ENCODE results near the gene SNX15. TPM values are rescaled to one million over a fixed set of nuclear protein-coding genes. Genes with fewer than 3 reads are reported as not detected.
"Not testable (repeated sequence)": the region's sequence is repeated elsewhere in the genome, so short reads cannot be mapped to it uniquely, and the experiment has no call there.

Gene SNX15, protein sequence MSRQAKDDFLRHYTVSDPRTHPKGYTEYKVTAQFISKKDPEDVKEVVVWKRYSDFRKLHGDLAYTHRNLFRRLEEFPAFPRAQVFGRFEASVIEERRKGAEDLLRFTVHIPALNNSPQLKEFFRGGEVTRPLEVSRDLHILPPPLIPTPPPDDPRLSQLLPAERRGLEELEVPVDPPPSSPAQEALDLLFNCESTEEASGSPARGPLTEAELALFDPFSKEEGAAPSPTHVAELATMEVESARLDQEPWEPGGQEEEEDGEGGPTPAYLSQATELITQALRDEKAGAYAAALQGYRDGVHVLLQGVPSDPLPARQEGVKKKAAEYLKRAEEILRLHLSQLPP
- total RNA-seq: 9.9 and 12.9 TPM in 2 replicates
- 22.0 and 27.3 TPM in 2 replicates for polyA plus RNA-seq

DNA sequence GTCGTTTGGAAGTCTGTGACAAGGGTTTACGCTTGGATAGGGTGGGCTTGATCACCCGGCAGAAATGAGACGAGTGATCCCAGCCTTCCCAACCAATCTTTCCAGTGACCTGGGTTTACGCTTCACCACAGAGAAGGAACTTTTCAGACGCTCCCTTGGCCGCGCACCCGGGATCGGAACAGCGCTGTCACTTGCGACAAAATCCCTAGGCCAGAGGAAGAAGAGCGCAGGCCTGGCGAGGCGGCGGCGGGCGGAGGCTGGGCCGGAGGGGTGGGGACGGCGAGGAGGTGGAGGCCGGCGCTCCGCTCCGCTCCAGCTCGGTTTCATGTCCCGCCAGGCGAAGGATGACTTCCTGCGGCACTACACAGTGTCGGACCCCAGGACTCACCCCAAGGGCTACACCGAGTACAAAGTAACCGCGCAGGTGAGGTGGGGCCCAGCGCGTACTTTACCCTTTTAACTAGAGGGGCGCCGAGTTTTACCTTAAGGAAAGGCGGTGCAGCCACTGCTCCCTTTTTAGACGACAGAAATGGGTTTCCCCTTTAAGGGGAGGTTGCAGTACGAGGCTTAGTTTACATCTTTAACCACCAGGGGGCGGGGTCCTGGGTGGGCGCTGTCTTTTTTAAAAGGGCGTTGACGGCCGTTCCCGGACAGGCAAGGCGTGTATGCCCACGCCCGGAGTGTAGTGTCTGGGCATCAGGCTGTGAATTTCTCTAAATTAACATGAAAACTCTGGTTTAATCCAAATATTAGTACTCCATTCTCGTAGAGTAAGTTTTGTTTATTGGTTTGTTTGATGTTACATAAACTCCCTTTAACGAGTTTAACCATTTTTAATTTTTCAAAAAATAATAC lies at the start of gene SNX15:
SNX15 (plus strand) TSS at position 227 of the 855 bp plus-strand sequence; CDS start at position 326, 99 bp downstream.
- TF ChIP-seq EZH2 (IDR thresholded peaks at IDR 0.05; ENCODE audit: borderline replicate concordance) (no peak), CTCF (IDR thresholded peaks at IDR 0.05; ENCODE audit: poor library complexity) (peak; percentile 64), EZH2phosphoT487 (IDR thresholded peaks at IDR 0.05; ENCODE audit: low read depth, severe bottlenecking, unreplicated experiment) (no peak)
- 1% methylated on average over 51 of the region's 51 CpGs for WGBS (ENCODE audit: low lambda C conversion rate, missing lambda C conversion rate)
- H3K9me2 ChIP-seq (replicated peaks; ENCODE audit: insufficient read depth): no peaks in the 10 kb centered on the region

GRCh38 chr11:64983339-64983738 lies 43.9 kb upstream of the SNX15 start:
- H3K4me1 ChIP-seq (ENCODE audit: insufficient read depth); DNase-seq (ENCODE audit: low spot score); H3K4me2 ChIP-seq; H3K36me3 ChIP-seq (replicated peaks; ENCODE audit: insufficient read depth, low read depth); H3K27me3 ChIP-seq; H3K27ac ChIP-seq; H3K9me3 ChIP-seq (ENCODE audit: low read depth); H3K4me3 ChIP-seq; H3K79me2 ChIP-seq; H4K20me1 ChIP-seq (ENCODE audit: insufficient read depth, poor library complexity, severe bottlenecking); H2AFZ ChIP-seq; H3K9me2 ChIP-seq (replicated peaks; ENCODE audit: insufficient read depth): not testable (repeated sequence)
- WGBS (ENCODE audit: low lambda C conversion rate, missing lambda C conversion rate): 73% methylated on average over 4 of the region's 5 CpGs

More for the DNA sequence above, at the start of gene SNX15:
- H3K27me3 ChIP-seq: no peaks in the 10 kb centered on the region
- H3K4me1 ChIP-seq (ENCODE audit: insufficient read depth): peaks cover 4% of the 10 kb centered on the region
- no peaks in the 10 kb centered on the region for H3K36me3 ChIP-seq (replicated peaks; ENCODE audit: insufficient read depth, low read depth)
- H2AFZ ChIP-seq: peak within 1 kb of the TSS; percentile 75
- H4K20me1 ChIP-seq (ENCODE audit: insufficient read depth, poor library complexity, severe bottlenecking): no peaks in the 10 kb centered on the region
- peaks cover 17% of the 10 kb centered on the region for H3K79me2 ChIP-seq
- H3K4me3 ChIP-seq: peak within 1 kb of the TSS; percentile 46
- no peaks in the 10 kb centered on the region for H3K9me3 ChIP-seq (ENCODE audit: low read depth)
- H3K27ac ChIP-seq: peak within 1 kb of the TSS; percentile 85
- peak within 1 kb of the TSS; percentile 80 for H3K4me2 ChIP-seq
- DNase-seq (ENCODE audit: low spot score): peak; percentile 97

DNA sequence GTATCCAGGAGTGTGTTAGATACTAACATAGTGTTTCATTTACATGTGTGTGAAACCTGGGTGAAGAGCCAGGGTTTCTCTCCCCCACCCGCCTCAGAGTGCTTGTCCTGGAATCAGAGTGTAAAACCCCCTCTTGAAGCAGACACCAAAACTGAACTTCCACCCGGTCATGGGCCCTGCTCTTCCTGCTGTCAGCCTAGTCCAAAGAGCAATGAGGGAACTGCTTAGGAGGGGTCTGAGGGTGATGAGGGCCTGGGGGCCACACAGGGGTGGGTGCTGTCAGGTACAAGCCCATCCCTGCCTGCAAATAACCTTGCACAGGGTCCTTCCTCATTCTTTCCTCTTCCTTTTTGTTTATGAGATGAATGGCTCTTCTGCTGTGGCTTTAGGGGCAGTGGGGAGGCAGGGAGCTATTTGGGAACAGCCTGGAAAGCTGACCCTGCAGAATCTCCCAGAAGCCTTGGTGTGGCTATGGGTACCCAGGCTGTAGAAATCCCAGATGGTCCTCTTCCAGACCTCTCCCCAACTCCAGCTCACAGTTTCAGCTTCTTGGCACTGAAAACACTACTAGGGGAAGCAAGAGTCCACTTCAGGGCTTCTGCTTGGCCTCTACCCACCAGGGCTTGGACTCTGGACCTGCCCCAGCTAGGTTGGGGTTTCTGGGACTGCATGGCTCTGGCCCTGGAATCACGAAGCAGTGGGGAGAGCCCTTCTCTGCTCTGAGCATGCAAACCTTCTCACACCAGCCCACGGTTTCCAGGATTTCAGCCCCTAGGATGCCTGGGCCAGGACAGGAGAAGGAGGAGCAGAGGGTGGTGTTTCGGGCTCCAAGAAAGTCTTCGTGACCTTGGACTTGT lies 39.0 kb upstream of the SNX15 start:
- H3K4me3 ChIP-seq: no peak overlapping the region
- no peak for DNase-seq (ENCODE audit: low spot score)
- H3K9me3 ChIP-seq (ENCODE audit: low read depth): no peaks in the 10 kb centered on the region
- no peaks in the 10 kb centered on the region for H3K4me1 ChIP-seq (ENCODE audit: insufficient read depth)
- no peak overlapping the region for H3K4me2 ChIP-seq
- no peaks in the 10 kb centered on the region for H3K9me2 ChIP-seq (replicated peaks; ENCODE audit: insufficient read depth)
- 78% methylated on average over 6 of the region's 6 CpGs for WGBS (ENCODE audit: low lambda C conversion rate, missing lambda C conversion rate)
- H3K36me3 ChIP-seq (replicated peaks; ENCODE audit: insufficient read depth, low read depth): no peaks in the 10 kb centered on the region
- no peaks in the 10 kb centered on the region for H3K79me2 ChIP-seq
- H3K27me3 ChIP-seq: no peaks in the 10 kb centered on the region
- H4K20me1 ChIP-seq (ENCODE audit: insufficient read depth, poor library complexity, severe bottlenecking): no peaks in the 10 kb centered on the region
- no peak for TF ChIP-seq EZH2phosphoT487 (IDR thresholded peaks at IDR 0.05; ENCODE audit: low read depth, severe bottlenecking, unreplicated experiment)
- TF ChIP-seq CTCF (IDR thresholded peaks at IDR 0.05; ENCODE audit: poor library complexity): no peak
- no peak for TF ChIP-seq EZH2 (IDR thresholded peaks at IDR 0.05; ENCODE audit: borderline replicate concordance)
- H2AFZ ChIP-seq: no peak overlapping the region
- H3K27ac ChIP-seq: no peak overlapping the region

All from hepatocyte (in vitro differentiated cells).